NCI-H82 treated with DMSO at 0.1 percent for 48 hours (cell line): Measurements from ENCODE around the gene SUN2.

Source experiments
- DNase-seq: peaks from one replicate; lab custom pipeline; 2025; ENCODE audit not compliant: unreplicated experiment; lab: John Stamatoyannopoulos, UW

The SUN2 gene

GRCh38 chr22:38735465-38736256 is 20.1 kb downstream of the SUN2 start:
- DNase-seq = no peak

- DNase-seq = no peak
Measured at GRCh38 chr22:38735126-38735464, 20.7 kb downstream of the SUN2 start.

GRCh38 chr22:38734421-38735100 is 21.2 kb downstream of the SUN2 start:
- DNase-seq = no peak

DNA sequence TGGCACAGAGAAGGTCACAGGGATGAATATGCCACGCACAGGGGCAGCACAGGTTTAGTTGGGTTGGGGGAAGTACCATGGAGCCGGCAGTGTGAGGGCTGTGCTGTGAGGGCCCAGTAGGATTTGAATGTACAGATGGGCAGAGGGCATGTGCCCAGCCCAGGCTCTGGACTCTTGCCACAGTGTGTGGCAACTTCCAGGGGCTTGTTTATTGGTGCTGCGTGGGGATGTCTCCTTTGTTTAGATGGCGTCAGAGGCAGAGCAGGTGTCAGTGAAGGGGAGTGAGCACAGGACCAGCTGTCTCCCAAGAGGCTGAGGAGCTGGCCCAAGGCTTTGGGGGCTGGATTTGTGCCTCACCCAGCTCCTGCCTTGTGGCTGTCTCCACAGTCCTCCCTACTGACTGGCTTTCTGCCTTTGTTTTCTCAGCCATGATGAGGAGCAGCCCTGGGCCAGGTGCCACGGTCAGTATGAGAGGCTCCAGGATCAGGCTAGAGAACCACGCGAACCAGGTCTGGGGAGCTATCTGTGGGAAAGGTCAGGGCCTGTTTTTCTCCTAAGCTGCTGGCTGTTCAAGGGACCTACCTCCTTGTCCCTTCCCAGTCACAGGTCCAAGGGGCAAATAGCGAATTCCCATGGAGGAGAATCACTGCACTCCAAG is 21.9 kb downstream of the SUN2 start:
- no peak for DNase-seq

- DNase-seq = no peak
Measured at GRCh38 chr22:38733329-38733723, 22.5 kb downstream of the SUN2 start.

DNA sequence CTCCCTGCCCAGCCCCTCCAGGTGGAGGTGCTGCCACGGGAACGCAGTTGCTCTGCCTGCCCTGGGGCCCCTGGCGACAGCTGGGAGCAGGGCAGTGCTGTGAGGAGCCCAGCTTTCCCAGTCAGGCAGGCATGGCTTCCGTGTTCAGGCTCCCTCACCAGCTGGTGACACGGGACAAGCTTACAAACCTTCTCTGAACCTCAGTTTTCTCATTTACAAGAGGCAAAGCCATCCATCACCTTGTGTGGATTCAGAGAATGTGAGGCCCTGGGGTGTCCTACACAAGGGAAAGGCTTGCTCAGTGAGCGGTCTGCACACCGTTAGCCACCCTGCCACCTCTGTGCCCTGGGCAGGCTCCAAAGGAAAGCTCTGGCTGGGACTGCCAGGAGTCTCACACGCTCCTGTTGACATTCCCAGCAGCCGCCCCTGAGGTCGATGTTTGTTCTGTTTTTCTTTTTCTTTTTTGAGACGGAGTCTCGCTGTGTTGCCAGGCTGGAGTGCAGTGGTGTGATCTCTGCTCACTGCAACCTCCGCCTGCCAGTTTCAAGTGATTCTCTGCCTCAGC is 23.5 kb downstream of the SUN2 start:
- DNase-seq = no peak

- no peak for DNase-seq
Measured at GRCh38 chr22:38731703-38732161, 24.1 kb downstream of the SUN2 start.

DNA sequence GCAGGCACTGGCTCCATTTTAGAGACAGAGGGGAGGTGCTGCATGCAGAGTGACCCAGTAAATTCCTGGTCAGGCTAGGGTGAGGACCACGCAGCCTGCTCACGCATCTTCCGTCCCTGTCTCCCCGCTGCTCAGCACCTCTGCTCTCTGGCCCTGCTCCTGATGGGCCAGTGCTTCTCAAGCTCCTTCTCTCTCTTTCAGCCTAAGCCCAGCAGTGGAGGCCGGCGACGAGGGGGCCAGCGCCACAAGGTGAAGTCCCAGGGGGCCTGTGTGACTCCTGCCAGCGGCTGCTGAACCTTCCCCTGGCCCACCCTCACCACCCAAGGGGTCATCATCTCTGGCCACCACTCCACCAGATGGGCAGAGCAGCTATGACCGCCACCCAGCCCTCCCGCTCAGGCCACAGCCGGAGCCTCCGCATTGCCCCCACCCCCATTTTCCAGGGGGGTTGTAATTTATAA is 25.4 kb downstream of the SUN2 start:
- DNase-seq = no peak

GRCh38 chr22:38729946-38730345 is 25.9 kb downstream of the SUN2 start:
- no peak for DNase-seq

GRCh38 chr22:38728871-38729796 is 26.7 kb downstream of the SUN2 start:
- DNase-seq = no peak

GRCh38 chr22:38727530-38728451 is 28.0 kb downstream of the SUN2 start:
- no peak for DNase-seq

- no peak for DNase-seq
Measured at GRCh38 chr22:38727123-38727522, 28.7 kb downstream of the SUN2 start.

- no peak for DNase-seq
Measured at GRCh38 chr22:38725900-38726655, 29.7 kb downstream of the SUN2 start.

DNA sequence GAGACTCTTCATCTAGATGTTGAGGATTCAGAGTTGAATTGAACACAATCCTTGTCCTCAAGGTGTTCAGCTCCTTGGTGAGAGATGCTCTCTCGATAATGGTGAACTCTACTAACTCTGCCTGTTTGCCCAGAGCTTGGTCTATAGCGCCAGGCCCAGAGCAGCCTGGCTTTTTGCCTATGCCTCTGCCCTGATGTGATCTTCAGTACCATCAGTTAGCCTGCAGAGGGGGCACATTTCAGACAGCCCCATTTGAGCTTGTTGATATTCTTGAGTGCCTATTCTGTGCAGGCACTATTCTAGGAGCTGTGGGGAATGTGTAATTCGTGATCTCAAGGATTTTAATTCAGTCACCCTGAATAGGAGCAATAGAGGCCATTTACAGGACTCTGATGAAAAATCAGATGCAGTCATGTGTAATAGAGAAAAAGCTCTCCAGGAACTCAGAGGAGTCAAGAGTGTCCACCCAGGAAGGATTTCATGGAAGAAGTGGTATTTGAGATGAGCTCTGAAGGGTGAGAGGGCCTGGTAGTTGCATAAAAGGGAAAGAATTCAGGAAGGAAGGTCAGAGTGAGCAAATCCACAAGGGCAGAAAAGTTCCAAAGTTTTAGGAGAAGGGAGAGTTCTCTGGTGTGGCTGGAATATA is 30.7 kb downstream of the SUN2 start:
- DNase-seq = no peak

DNA sequence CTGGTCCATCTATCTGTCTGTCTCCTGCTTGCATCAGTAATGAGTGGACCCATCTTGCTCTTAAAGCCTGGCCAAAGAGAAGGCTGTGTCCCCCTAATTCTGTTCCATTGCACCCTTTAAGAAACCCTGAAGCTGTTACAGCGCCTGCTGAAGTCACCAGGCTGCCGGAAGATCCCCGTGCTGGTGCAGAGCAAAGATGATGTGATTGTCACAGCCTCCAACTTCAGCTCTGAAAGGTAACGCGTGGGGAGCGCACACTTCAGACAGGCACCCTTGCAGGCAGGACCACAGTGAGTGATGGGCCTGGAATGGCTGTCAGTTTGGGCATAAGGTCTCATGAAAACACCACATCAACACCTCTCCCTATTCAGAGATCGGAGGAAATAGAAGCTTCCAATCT is 31.6 kb downstream of the SUN2 start:
- no peak for DNase-seq

DNA sequence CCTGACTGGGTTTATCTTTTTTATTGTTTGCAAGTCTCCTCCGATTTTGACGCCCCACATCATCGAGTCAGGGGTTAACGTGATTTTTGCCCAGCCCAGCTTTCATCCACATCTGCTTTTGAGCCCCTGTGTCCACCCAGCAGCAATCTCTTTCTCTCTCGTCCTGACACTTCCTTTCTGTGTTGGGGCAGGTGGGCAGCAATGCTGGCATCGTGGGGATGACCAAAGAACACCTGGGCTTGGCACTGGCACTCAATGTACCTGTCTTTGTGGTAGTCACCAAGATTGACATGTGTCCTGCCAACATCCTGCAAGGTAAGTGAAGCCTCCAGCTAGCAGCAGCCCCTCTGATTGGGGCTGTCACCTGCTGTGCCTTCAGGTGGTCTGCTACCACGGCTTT is 34.2 kb downstream of the SUN2 start:
- no peak for DNase-seq

DNA sequence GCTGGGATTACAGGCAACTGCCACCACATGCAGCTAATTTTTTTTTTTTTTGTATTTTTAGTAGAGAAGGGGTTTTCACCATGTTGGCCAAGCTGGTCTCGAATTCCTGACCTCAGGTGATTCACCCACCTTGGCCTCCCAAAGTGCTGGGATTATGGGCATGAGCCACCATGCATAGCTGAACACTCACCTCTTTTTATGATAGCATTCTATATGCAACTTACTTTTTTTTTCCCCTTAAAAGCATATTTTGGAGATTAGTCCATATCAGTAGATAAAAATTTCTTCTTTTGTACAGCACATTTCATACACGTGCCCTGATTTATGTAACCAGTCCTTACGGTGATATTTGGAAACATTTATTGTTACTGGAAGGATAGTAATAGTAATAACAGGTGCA is 35.4 kb downstream of the SUN2 start:
- no peak for DNase-seq

DNA sequence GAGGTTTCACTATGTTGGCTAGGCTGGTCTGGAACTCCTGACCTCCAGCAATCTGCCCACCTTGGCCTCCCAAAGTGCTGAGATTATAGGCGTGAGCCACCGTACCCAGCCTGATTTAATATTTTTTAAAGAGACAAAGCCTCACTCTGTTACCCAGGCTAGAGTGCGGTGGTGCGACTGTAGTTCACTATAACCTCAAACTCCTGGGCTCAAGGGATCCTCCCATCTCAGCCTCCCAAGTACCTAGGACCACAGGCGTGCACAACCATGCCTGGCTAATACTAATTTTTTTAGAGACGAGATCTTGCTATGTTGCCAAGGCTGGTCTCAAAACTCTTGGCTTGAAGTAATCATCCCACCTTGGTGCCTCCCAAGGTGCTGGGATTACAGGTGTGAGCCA is 36.6 kb downstream of the SUN2 start:
- no peak for DNase-seq
